ENCODE results near the gene VGLL4. TPM values are rescaled to one million over a fixed set of nuclear protein-coding genes. Genes with fewer than 3 reads are reported as not detected.

VGLL4 gene
- polyA plus RNA-seq, 1 donor from 2014 or later: 113 TPM

DNA sequence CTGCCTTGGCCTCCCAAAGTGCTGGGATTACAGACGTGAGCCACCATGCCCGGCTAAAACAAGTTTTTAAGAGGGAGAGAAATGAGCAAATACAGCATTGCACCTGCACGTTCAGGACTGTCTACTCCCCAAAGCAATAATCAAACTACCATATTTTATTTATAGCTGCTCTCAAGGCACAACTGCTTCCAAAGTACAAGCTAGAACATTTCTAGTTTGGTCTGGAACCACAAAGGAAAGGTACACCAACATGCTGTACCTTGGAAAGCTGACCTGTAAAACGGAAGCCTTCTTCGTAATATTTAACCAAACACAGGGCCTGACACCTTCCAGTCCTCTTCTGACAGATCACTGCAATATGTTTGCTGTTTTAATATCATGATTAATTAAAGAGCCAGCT is 14.5 kb upstream of the VGLL4 start:
- H3K9me3 ChIP-seq (ENCODE audit: low read length): no peaks in the 10 kb centered on the region
- H3K27ac ChIP-seq (ENCODE audit: low read length): no peak overlapping the region
- no peak overlapping the region for H2AFZ ChIP-seq (ENCODE audit: low read depth, low read length)
- no peak overlapping the region for H3K4me2 ChIP-seq (ENCODE audit: low read length)
- no peak overlapping the region for H3K4me3 ChIP-seq (ENCODE audit: low read length)
- no peaks in the 10 kb centered on the region for H3K27me3 ChIP-seq (ENCODE audit: insufficient read depth, low read depth, low read length)
- H4K20me1 ChIP-seq (ENCODE audit: insufficient read depth): no peaks in the 10 kb centered on the region
- H3K9ac ChIP-seq (ENCODE audit: low read length): no peak overlapping the region
- H3F3A ChIP-seq (ENCODE audit: insufficient read depth, low read length, poor library complexity, severe bottlenecking): no peaks in the 10 kb centered on the region
- no peaks in the 10 kb centered on the region for H3K79me2 ChIP-seq (replicated peaks; ENCODE audit: insufficient read depth, low read length)
- no peaks in the 10 kb centered on the region for H3K9me2 ChIP-seq (ENCODE audit: insufficient read depth, low read length)
- no peak for TF ChIP-seq MXI1 (conservative IDR thresholded peaks at IDR 0.05; ENCODE audit: poor library complexity, severe bottlenecking)
- no peak for TF ChIP-seq EZH2 (IDR thresholded peaks at IDR 0.05; ENCODE audit: borderline replicate concordance, insufficient read depth, low read length, poor library complexity, severe bottlenecking)
- no peak for TF ChIP-seq SMC3 (conservative IDR thresholded peaks at IDR 0.05; ENCODE audit: poor library complexity)
- TF ChIP-seq, protein P1, sequence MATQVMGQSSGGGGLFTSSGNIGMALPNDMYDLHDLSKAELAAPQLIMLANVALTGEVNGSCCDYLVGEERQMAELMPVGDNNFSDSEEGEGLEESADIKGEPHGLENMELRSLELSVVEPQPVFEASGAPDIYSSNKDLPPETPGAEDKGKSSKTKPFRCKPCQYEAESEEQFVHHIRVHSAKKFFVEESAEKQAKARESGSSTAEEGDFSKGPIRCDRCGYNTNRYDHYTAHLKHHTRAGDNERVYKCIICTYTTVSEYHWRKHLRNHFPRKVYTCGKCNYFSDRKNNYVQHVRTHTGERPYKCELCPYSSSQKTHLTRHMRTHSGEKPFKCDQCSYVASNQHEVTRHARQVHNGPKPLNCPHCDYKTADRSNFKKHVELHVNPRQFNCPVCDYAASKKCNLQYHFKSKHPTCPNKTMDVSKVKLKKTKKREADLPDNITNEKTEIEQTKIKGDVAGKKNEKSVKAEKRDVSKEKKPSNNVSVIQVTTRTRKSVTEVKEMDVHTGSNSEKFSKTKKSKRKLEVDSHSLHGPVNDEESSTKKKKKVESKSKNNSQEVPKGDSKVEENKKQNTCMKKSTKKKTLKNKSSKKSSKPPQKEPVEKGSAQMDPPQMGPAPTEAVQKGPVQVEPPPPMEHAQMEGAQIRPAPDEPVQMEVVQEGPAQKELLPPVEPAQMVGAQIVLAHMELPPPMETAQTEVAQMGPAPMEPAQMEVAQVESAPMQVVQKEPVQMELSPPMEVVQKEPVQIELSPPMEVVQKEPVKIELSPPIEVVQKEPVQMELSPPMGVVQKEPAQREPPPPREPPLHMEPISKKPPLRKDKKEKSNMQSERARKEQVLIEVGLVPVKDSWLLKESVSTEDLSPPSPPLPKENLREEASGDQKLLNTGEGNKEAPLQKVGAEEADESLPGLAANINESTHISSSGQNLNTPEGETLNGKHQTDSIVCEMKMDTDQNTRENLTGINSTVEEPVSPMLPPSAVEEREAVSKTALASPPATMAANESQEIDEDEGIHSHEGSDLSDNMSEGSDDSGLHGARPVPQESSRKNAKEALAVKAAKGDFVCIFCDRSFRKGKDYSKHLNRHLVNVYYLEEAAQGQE (IDR thresholded peaks at IDR 0.05; ENCODE audit: borderline replicate concordance): no peak
- no peak for TF ChIP-seq EP300 (conservative IDR thresholded peaks at IDR 0.05; ENCODE audit: poor library complexity, severe bottlenecking)
- no peak for TF ChIP-seq RAD21 (conservative IDR thresholded peaks at IDR 0.05)
- no peak for TF ChIP-seq POLR2AphosphoS5 (IDR thresholded peaks at IDR 0.05)
- TF ChIP-seq, protein P2, sequence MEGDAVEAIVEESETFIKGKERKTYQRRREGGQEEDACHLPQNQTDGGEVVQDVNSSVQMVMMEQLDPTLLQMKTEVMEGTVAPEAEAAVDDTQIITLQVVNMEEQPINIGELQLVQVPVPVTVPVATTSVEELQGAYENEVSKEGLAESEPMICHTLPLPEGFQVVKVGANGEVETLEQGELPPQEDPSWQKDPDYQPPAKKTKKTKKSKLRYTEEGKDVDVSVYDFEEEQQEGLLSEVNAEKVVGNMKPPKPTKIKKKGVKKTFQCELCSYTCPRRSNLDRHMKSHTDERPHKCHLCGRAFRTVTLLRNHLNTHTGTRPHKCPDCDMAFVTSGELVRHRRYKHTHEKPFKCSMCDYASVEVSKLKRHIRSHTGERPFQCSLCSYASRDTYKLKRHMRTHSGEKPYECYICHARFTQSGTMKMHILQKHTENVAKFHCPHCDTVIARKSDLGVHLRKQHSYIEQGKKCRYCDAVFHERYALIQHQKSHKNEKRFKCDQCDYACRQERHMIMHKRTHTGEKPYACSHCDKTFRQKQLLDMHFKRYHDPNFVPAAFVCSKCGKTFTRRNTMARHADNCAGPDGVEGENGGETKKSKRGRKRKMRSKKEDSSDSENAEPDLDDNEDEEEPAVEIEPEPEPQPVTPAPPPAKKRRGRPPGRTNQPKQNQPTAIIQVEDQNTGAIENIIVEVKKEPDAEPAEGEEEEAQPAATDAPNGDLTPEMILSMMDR (IDR thresholded peaks at IDR 0.05; ENCODE audit: poor library complexity, severe bottlenecking): no peak
- TF ChIP-seq TAF1 (IDR thresholded peaks at IDR 0.05; ENCODE audit: low read depth): no peak
- H3K36me3 ChIP-seq (ENCODE audit: insufficient read depth, low read length): no peaks in the 10 kb centered on the region

DNA sequence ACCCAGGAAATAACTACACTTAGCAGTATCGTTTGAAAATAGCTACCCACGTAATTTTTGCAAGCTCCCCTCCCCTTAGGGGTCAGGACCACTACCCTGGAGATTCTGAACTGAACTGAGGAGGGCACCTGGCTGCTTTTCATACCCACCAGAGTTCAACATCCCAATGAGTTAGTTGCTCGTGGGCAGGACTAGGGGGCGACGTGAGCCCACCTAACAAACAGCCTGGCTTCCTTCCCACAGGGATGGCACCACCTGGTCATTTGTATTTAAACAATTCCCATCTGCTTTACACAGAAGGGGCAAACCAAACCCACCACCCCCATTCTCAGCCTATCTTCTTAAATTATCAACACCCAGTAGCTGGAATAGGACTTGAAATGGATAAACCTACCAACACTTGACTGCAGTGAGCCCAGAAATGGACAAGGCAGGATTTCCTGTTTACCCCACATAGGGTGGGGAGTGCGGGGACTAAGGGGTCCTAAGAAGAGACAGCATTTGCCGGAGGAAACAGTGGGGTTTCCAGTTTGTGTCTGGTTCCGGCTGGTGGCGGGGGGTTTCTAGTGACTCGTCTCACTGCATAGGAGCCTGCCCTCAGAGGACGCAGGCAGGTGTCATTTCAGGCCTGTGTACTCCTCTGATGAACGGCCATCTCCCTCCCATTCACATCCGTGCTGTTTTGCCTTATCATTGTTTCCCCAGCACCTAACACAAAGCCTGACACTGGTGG is 11.6 kb upstream of the VGLL4 start:
- Histone ChIP-seq H3K27me3 (ENCODE audit: insufficient read depth, low read depth, low read length) (no peaks in the 10 kb centered on the region), H3K9me3 (ENCODE audit: low read length) (no peaks in the 10 kb centered on the region), H3K9me2 (ENCODE audit: insufficient read depth, low read length) (no peaks in the 10 kb centered on the region), H3F3A (ENCODE audit: insufficient read depth, low read length, poor library complexity, severe bottlenecking) (no peaks in the 10 kb centered on the region), H3K79me2 (replicated peaks; ENCODE audit: insufficient read depth, low read length) (no peaks in the 10 kb centered on the region), H3K9ac (ENCODE audit: low read length) (no peak overlapping the region), H4K20me1 (ENCODE audit: insufficient read depth) (no peaks in the 10 kb centered on the region), H3K36me3 (ENCODE audit: insufficient read depth, low read length) (no peaks in the 10 kb centered on the region), H3K27ac (ENCODE audit: low read length) (no peak overlapping the region), H3K4me2 (ENCODE audit: low read length) (no peak overlapping the region), H3K4me3 (ENCODE audit: low read length) (no peak overlapping the region), H2AFZ (ENCODE audit: low read depth, low read length) (no peak overlapping the region)
- TF ChIP-seq, protein P1 (IDR thresholded peaks at IDR 0.05; ENCODE audit: borderline replicate concordance): no peak
- peak; percentile 47 for TF ChIP-seq RAD21 (conservative IDR thresholded peaks at IDR 0.05)
- TF ChIP-seq, protein P2 (IDR thresholded peaks at IDR 0.05; ENCODE audit: poor library complexity, severe bottlenecking): peak; percentile 42
